Measurements from ENCODE around the gene LRP1B.
"Not testable (repeated sequence)": the region's sequence is repeated elsewhere in the genome, so short reads cannot be mapped to it uniquely, and the experiment has no call there.

Gene LRP1B

GRCh38 chr2:140737006-140737405 is 1393.8 kb downstream of the LRP1B start:
- DNase-seq, result no peak

GRCh38 chr2:140734992-140735391 is 1395.8 kb downstream of the LRP1B start:
- DNase-seq, result no peak

DNA sequence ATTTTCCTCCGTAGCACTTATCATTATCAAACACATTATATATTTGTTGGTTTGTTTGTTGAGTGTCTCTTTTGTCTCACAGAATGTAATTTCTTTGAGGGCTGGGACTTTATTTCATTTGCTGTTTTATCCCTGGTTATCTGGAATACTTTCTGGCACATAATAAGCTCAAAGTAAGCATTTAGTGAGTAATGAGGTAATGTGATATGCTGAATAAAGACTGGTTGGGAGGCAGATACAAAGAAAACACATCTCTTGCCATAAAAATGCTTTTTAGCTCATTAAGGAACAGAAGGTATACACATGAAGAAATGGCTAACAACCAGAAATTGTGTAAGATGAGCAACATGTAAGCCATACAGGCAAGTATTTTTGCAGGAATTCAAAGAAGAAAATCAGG is 1411.8 kb downstream of the LRP1B start:
- no peak for DNase-seq

DNA sequence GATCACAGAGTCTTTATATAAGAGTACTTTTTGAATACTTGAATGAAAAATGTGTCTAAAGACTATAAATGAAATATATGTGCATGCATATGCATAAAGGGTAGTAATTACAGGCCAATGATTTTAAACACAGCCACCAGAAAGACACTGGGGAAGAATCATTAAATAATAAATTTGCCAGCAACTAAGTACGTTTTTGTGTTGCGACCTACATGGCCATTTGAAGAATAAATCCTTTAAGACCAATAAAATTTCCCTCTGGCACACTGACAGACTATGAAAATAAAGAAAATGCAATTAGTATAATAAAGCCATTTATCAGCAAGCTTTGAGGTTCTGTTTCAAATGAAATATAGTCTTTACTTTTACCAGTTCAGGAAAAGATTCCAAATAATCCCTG is 1413.3 kb downstream of the LRP1B start:
- DNase-seq, result no peak

- no peak for DNase-seq
Observed at GRCh38 chr2:140714586-140714985, 1416.2 kb downstream of the LRP1B start.

GRCh38 chr2:140711867-140712266 is 1418.9 kb downstream of the LRP1B start:
- DNase-seq, result no peak

DNA sequence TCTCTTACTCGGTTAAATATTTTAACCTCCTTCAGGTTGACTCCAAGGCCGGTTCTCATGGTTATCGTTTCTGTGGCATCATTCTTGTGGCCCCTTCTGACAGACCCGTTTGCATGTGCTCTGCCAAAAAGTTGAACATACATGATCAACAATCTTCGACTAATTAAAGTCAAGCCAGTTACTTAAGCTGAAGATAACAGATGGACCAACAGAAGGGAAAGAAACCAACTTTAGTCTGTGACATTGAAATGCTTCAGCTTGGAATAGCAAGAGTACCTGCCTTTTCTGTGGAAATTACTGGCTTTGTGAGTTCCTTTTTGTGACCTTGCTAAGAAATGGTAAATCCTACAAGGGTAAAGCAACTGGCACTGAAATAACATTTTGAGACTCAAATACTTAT is 1429.1 kb downstream of the LRP1B start:
- no peak for DNase-seq

- no peak for DNase-seq
Observed at GRCh38 chr2:140698636-140699035, 1432.2 kb downstream of the LRP1B start.

GRCh38 chr2:140696449-140696848 is 1434.4 kb downstream of the LRP1B start:
- DNase-seq, result no peak

DNA sequence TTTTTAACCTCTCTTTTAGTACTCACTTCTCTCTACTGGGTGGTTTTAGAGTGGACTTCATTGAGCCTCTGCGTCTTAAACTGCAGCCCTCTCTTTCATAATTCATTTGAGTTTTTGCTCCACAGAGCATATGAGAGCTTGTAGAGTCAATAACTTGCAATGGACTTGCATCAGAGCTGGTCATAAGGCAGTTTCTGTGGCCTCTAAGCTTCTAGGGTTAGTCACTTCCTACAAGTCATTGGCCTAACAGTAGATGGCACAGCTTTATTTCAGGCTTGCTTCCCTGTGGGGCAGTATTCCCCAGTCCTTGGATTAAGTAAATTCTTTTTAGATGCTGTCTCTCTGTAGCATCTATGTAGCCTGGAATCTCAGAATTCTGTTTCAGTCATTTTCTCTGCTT is 1435.7 kb downstream of the LRP1B start:
- no peak for DNase-seq

DNA sequence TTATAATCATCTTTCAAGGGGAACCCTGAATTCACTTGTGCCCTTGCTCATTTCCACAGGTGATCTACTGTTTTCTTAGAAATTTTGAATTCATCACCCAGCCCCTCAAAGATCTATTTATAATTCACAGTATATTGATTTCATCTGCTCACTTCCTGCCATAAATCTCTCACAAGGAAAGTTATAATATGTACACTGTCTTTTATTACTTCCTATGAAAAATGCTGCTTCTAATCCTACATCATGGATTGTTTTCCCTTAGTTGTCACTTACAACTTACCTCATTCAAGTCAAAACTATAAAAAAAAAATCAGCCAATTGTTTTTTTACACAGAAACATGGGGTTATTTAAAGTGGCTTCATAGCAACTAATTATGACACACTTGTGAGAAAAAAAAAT is 1443.0 kb downstream of the LRP1B start:
- DNase-seq, result no peak

- DNase-seq, result no peak
Observed at GRCh38 chr2:140683658-140684057, 1447.2 kb downstream of the LRP1B start.

DNA sequence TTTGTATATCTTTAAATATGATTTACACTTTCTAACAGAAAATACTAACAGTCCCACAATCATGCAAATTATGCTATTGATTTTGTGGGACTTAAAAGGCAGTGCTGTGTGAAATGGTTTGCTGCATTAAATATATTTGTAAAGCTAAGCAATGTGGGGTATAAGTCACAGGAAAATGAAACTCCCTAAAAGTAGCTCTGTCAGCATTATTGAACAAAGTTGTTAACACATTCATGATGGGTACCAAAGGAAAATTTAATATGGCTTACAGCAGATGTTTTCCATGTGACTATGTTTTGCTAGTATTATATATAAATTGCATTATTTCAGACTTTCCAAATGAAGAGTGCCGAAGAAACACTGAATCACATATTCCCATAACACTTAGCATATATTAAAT is 1450.0 kb downstream of the LRP1B start:
- no peak for DNase-seq

- no peak for DNase-seq
Observed at GRCh38 chr2:140679752-140680151, 1451.1 kb downstream of the LRP1B start.

GRCh38 chr2:140669911-140670310 is 1460.9 kb downstream of the LRP1B start:
- DNase-seq, result no peak

GRCh38 chr2:140667203-140667602 is 1463.6 kb downstream of the LRP1B start:
- no peak for DNase-seq

- DNase-seq, result no peak
Observed at GRCh38 chr2:140662504-140662903, 1468.3 kb downstream of the LRP1B start.

DNA sequence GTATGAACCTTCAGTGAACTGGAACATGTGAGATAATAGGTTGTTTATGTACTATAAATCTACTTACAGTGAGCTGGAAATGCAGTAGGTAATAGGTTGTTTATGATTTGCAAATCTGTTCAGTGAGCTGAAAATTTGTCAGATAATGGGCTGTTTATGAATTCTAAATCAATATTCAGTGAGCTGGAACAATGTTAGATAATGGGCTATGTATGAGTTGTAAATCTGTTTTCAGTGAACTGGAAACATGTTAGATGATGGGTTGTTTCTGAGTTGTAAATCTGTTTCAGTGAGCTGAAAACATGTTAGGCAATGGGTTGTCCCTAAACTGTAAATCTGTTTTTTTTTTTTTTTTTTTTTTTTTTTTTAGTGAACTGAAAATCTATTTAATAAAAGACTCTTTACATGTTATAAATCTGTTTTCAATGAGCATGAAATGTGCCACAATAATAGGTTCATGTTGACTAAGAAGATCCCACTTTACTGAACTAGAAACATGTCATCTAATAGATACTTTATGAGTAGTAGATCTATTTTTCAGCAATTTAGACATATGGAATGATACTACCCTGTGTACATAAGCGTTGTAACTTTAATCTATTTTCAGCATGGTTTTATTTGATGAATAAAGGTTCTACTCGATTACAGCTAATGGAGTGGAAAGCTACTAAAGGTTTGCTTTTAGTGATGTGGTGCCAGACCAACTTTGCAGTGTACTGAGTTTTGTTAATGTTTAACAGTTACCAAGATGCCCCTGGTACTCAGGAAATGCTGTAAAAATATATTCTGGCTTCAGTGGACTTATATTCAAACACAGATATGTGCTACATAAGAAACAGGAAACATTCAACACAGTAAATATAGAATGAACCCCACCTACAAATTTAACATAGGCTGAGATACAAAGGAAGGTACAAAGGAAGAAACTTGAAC is 1471.8 kb downstream of the LRP1B start:
- DNase-seq, result no peak

GRCh38 chr2:140657657-140658056 is 1473.2 kb downstream of the LRP1B start:
- no peak for DNase-seq

DNA sequence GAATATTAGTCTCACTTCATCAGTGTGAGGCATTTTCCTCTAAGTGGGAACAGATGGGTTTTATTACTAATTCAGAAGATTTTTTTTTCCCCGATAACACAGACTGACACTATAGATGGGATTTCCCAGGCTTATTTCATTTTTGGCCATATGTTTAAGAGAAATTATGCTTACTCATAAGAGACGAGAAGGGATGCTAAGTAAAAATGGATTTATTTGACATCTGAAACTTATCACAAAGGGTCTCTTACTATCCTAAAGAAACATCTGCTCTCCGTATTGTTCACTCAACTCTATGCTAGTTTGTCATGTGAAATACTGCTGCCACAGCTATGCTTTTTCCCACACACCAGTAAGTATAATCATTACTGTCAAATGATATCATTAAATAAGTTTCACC is 1476.3 kb downstream of the LRP1B start:
- no peak for DNase-seq

- no peak for DNase-seq
Observed at GRCh38 chr2:140650825-140651224, 1480.0 kb downstream of the LRP1B start.

- DNase-seq, result not testable (repeated sequence)
Observed at GRCh38 chr2:140650134-140650533, 1480.7 kb downstream of the LRP1B start.

DNA sequence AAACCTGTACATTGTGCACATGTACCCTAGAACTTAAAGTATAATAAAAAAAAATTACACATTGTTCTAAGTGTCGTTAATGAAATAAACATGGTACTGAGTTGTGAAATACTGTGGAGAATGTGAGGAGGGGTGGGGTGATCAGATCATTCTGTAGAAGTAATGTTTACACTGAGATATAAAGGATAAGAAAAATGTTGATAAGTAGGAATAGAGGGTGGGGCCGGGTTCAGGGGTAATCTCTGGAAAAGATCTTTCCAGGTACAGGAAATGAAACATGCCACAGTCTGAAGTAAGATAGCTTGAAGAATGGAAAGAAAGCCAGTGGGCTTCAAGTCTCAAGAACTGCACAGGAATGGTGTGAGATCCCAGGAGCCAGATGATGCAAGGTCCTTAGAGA is 1482.4 kb downstream of the LRP1B start:
- DNase-seq, result no peak

DNA sequence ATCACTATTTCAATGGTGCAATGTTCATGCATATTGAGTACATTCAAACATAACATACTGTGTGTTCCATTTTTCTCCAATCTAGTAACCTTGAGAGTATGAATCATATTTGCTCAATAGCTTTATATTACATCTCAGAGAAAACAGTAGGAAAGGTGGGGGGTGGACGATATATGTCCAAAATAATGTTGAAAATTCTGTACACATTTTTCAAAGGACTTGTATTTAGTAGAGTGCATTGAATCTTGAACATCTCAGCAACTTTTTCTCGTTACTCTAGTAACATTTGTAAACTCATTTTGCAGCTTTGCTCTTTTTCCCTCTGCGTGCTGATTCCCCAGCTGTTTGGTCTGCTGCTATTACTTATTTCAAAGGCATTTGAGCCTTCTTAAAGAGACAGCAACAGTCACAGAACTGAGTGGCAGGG is 1487.0 kb downstream of the LRP1B start:
- DNase-seq, result no peak

DNA sequence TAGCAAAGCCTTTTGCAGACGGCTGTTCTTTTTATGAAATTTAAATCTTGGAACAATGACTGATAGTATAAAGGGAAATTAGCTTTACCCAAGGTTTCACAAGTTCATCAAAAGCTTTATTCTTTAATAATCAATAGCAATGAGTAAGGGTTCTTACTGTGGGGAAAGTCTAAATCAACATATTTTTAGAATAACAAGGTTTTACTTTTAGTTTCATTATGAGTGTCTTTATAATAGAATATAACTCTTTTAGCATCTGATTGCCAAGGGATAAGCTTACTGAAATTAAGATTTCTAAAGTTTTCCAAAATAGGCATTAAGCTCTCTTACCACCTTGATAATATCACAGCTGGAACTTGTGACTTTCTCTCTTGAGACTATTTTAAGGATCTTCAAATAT is 1489.7 kb downstream of the LRP1B start:
- no peak for DNase-seq
